NCI-H1436 (cell line): ENCODE measurements around the gene FMN1.
"Not testable (repeated sequence)": the region's sequence is repeated elsewhere in the genome, so short reads cannot be mapped to it uniquely, and the experiment has no call there.

Experiments
- DNase-seq: peaks from one replicate; lab custom pipeline; 2025; lab: John Stamatoyannopoulos, UW

FMN1 gene

GRCh38 chr15:33089878-33090757, 104.4 kb downstream of the FMN1 start:
- DNase-seq: no peak

GRCh38 chr15:33089165-33089877, 105.2 kb downstream of the FMN1 start:
- no peak for DNase-seq

- DNase-seq: peak; percentile 21
Observed at GRCh38 chr15:33086500-33087121, 107.9 kb downstream of the FMN1 start.

- no peak for DNase-seq
Observed at GRCh38 chr15:33084661-33085060, 109.9 kb downstream of the FMN1 start.

- DNase-seq: no peak
Observed at GRCh38 chr15:33083232-33084081, 111.1 kb downstream of the FMN1 start.

- no peak for DNase-seq
Observed at GRCh38 chr15:33080006-33080405, 114.5 kb downstream of the FMN1 start.

- DNase-seq: no peak
Observed at GRCh38 chr15:33078607-33079006, 115.9 kb downstream of the FMN1 start.

- no peak for DNase-seq
Observed at GRCh38 chr15:33076937-33077336, 117.6 kb downstream of the FMN1 start.

GRCh38 chr15:33074942-33075341, 119.6 kb downstream of the FMN1 start:
- DNase-seq: no peak

- no peak for DNase-seq
Observed at GRCh38 chr15:33074212-33074611, 120.3 kb downstream of the FMN1 start.

- no peak for DNase-seq
Observed at GRCh38 chr15:33071451-33071850, 123.1 kb downstream of the FMN1 start.

- DNase-seq: not testable (repeated sequence)
Observed at GRCh38 chr15:33069903-33070302, 124.6 kb downstream of the FMN1 start.

- no peak for DNase-seq
Observed at GRCh38 chr15:33069161-33069560, 125.4 kb downstream of the FMN1 start.

GRCh38 chr15:33068511-33068990, 126.0 kb downstream of the FMN1 start:
- no peak for DNase-seq

GRCh38 chr15:33068007-33068481, 126.5 kb downstream of the FMN1 start:
- DNase-seq: no peak

GRCh38 chr15:33067456-33067855, 127.1 kb downstream of the FMN1 start:
- DNase-seq: no peak

- DNase-seq: no peak
Observed at GRCh38 chr15:33066584-33066983, 127.9 kb downstream of the FMN1 start.

GRCh38 chr15:33064878-33065277, 129.6 kb downstream of the FMN1 start:
- no peak for DNase-seq

GRCh38 chr15:33059184-33059583, 135.3 kb downstream of the FMN1 start:
- DNase-seq: no peak

GRCh38 chr15:33057845-33058244, 136.7 kb downstream of the FMN1 start:
- no peak for DNase-seq

- DNase-seq: no peak
Observed at GRCh38 chr15:33055962-33056361, 138.6 kb downstream of the FMN1 start.

- DNase-seq: no peak
Observed at GRCh38 chr15:33051528-33051927, 143.0 kb downstream of the FMN1 start.
